NCI-H82 treated with DMSO at 0.1 percent for 48 hours (cell line): ENCODE data around the gene COPZ2.
"Not testable (repeated sequence)": the region's sequence is repeated elsewhere in the genome, so short reads cannot be mapped to it uniquely, and the experiment has no call there.

Source experiments
- DNase-seq: peaks from one replicate; lab custom pipeline; 2025; ENCODE audit not compliant: unreplicated experiment; lab: John Stamatoyannopoulos, UW

The COPZ2 gene

GRCh38 chr17:48056246-48056745, 18.7 kb upstream of the COPZ2 start:
- DNase-seq = no peak

- no peak for DNase-seq
Measured at GRCh38 chr17:48055531-48056245, 18.1 kb upstream of the COPZ2 start.

GRCh38 chr17:48054238-48055185, 16.9 kb upstream of the COPZ2 start:
- DNase-seq = peak; percentile 98

- no peak for DNase-seq
Measured at GRCh38 chr17:48053758-48054237, 16.2 kb upstream of the COPZ2 start.

- peak; percentile 44 for DNase-seq
Measured at GRCh38 chr17:48052956-48053757, 15.6 kb upstream of the COPZ2 start.

- no peak for DNase-seq
Measured at GRCh38 chr17:48051706-48052486, 14.3 kb upstream of the COPZ2 start.

- no peak for DNase-seq
Measured at GRCh38 chr17:48051283-48051682, 13.7 kb upstream of the COPZ2 start.

- DNase-seq = peak; percentile 70
Measured at GRCh38 chr17:48048384-48049126, 11.0 kb upstream of the COPZ2 start.

GRCh38 chr17:48047741-48048383, 10.3 kb upstream of the COPZ2 start, which contains the start of gene NFE2L1:
TSS of gene NFE2L1 (plus strand) at chr17:48048359. CDS start at chr17:48051119, 2,760 bp downstream.
- peak; percentile 99 for DNase-seq

- no peak for DNase-seq
Measured at GRCh38 chr17:48047113-48047740, 9.6 kb upstream of the COPZ2 start.

GRCh38 chr17:48046296-48046695, 8.7 kb upstream of the COPZ2 start:
- DNase-seq = no peak

GRCh38 chr17:48045316-48046001, 7.9 kb upstream of the COPZ2 start:
- no peak for DNase-seq

GRCh38 chr17:48044851-48045250, 7.3 kb upstream of the COPZ2 start:
- DNase-seq = no peak

GRCh38 chr17:48043176-48043575, 5.6 kb upstream of the COPZ2 start:
- no peak for DNase-seq

GRCh38 chr17:48038687-48039086, 1.1 kb upstream of the COPZ2 start:
- no peak for DNase-seq

- no peak for DNase-seq
Measured at GRCh38 chr17:48037838-48038323, 284 bp upstream of the COPZ2 start.

GRCh38 chr17:48036693-48037035, 933 bp downstream of the COPZ2 start:
- DNase-seq = no peak

GRCh38 chr17:48034734-48035133, 2.9 kb downstream of the COPZ2 start:
- not testable (repeated sequence) for DNase-seq
